Measurements from ENCODE around the gene GZMB. TPM values are rescaled to one million over a fixed set of nuclear protein-coding genes. Genes with fewer than 3 reads are reported as not detected.
"Not testable (repeated sequence)": the region's sequence is repeated elsewhere in the genome, so short reads cannot be mapped to it uniquely, and the experiment has no call there.

The GZMB gene
- total RNA-seq, 2 experiments from 2014 or later, result 2,147 to 3,062 TPM

DNA sequence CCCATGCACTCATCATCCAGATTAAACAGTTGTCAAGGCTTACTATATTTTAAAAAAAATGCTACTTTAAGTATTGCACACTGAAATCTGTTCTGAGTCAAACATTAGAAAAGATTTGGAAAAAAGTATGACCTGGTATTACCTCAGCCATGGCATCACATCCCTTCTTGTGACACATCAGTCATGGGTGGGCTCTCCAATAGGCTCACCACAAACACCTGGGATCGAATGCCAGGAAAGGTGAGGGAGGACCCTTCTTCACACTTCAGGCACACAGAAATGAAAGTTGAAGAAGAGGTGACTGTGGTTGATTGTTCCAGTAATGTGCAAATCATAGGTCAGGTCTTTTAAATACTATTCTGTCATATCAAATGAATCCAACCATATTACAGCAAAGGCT is 36.6 kb upstream of the GZMB start:
- Mint-ChIP-seq H3K4me1 (peaks cover 77% of the 10 kb centered on the region), H3K27me3 (no peaks in the 10 kb centered on the region), H3K9me3 (ENCODE audit: low read depth) (no peaks in the 10 kb centered on the region), H3K4me3 (no peak overlapping the region), H3K36me3 (ENCODE audit: low read depth) (peaks cover 2% of the 10 kb centered on the region), H3K27ac (peak overlapping the region; percentile 88)
- ATAC-seq (peak; percentile 17), DNase-seq (peak; percentile 77)
- intact Hi-C loops (cut with DNase I, micrococcal nuclease), result loop anchor here (5.0 to 10.0 kb wide), 3 partner anchors 228 to 426 kb away; partner anchors contain the start of genes RABGGTA (in 1 of the 2), SDR39U1 (in 1 of the 2) and TINF2 (in 1 of the 2)
- ChIA-PET POLR2A (no interaction called here), CTCF (no interaction called here)

DNA sequence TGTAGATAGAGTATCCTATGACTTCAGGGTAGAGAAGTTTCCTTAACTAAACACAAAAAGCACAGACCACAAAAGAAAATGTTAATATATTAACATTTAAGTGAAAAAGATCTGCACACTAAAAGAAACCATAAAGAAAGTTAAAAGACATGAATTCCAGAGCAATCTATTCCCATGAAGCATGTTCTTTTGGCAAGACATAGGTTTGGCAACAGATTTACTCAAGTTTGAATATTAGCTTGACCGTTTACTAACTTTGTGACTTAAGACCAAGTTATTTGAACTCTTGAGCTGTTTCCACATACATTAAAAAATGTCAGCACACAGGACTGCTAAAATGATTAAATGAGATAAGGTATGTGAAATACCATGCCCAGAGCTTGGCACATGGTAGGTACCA is 35.7 kb upstream of the GZMB start:
- ChIA-PET POLR2A (no interaction called here), CTCF (no interaction called here)
- Mint-ChIP-seq H3K36me3 (ENCODE audit: low read depth) (peaks cover 2% of the 10 kb centered on the region), H3K4me1 (peaks cover 77% of the 10 kb centered on the region), H3K27ac (peak overlapping the region; percentile 83), H3K9me3 (ENCODE audit: low read depth) (no peaks in the 10 kb centered on the region), H3K4me3 (no peak overlapping the region), H3K27me3 (no peaks in the 10 kb centered on the region)
- no peak for ATAC-seq
- intact Hi-C loops (cut with DNase I, micrococcal nuclease), result loop anchor here (5.0 to 10.0 kb wide), 3 partner anchors 227 to 425 kb away; partner anchors contain the start of genes RABGGTA (in 1 of the 2), SDR39U1 (in 1 of the 2) and TINF2 (in 1 of the 2)
- DNase-seq, result no peak

DNA sequence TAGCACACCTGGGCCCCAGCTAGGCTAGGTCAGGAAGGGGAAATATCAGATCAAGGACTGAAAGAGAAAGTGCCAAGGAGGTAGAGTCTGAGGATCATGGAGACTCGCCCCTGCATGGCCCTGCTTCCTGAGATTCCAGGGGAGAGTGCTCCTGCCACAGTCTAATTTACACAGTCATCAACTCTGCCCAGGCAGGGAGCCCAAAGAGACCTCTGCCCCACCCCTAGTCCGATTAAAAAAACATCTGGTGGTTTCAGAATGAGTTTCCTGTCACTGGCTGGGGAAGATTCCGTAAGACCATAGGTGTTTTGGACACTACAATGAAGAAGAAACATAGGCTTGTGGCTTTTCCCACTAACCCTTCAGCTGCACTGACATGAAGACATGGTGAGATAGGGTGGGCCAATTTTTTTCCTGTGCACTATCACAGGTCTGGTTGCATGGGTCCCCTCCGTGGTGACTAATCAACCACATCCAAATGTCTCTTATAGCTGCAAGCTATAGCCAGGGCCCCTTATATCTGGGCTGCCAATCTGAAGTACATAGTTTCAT is 31.5 kb upstream of the GZMB start:
- no peaks in the 10 kb centered on the region for H3K9me3 Mint-ChIP-seq (ENCODE audit: low read depth)
- peaks cover 2% of the 10 kb centered on the region for H3K36me3 Mint-ChIP-seq (ENCODE audit: low read depth)
- POLR2A ChIA-PET, result interaction anchor here (0.7 kb wide), 1 partner anchor 32 kb away, joined by 3 read pairs; the partner anchor contains the start of gene GZMB
- H3K4me1 Mint-ChIP-seq, result peaks cover 77% of the 10 kb centered on the region
- CTCF ChIA-PET, result no interaction called here
- peak overlapping the region; percentile 86 for H3K27ac Mint-ChIP-seq
- H3K4me3 Mint-ChIP-seq, result peak overlapping the region; percentile 41
- peak; percentile 80 for ATAC-seq
- intact Hi-C loops (cut with DNase I, micrococcal nuclease), result loop anchor here (1.0 kb wide), 2 partner anchors 9 to 31 kb away; partner anchors contain the start of gene GZMB (in 1 of the 2)
- no peaks in the 10 kb centered on the region for H3K27me3 Mint-ChIP-seq
- DNase-seq, result peak; percentile 60

DNA sequence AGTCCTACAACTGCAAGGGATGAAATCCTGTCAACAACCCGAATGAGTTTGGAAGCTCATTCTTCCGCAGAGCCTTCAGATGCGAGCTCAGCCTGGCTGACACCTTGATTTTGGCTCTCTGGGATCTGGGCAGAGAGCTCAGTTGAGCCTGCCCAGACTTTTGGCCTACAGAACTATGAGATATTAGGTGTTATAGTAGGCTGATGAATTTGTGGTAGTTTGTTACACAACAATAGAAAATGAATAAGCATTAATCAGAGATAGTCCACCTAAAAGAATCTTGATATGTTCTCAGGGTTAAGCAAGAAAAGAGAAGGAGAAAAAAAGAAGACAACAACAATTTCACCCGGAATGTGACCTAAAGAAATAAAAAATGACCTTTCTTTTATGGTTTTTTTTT is 30.4 kb upstream of the GZMB start:
- ATAC-seq, result no peak
- POLR2A ChIA-PET, result no interaction called here
- H3K4me1 Mint-ChIP-seq, result peaks cover 76% of the 10 kb centered on the region
- intact Hi-C loops (cut with DNase I, micrococcal nuclease), result no loop called here
- no peaks in the 10 kb centered on the region for H3K27me3 Mint-ChIP-seq
- H3K27ac Mint-ChIP-seq, result peak overlapping the region; percentile 86
- peak overlapping the region; percentile 10 for H3K4me3 Mint-ChIP-seq
- no peaks in the 10 kb centered on the region for H3K9me3 Mint-ChIP-seq (ENCODE audit: low read depth)
- CTCF ChIA-PET, result interaction anchor here (0.9 kb wide), 1 partner anchor 17 kb away, joined by 4 read pairs; no protein-coding TSS in a partner anchor
- peaks cover 2% of the 10 kb centered on the region for H3K36me3 Mint-ChIP-seq (ENCODE audit: low read depth)
- no peak for DNase-seq

DNA sequence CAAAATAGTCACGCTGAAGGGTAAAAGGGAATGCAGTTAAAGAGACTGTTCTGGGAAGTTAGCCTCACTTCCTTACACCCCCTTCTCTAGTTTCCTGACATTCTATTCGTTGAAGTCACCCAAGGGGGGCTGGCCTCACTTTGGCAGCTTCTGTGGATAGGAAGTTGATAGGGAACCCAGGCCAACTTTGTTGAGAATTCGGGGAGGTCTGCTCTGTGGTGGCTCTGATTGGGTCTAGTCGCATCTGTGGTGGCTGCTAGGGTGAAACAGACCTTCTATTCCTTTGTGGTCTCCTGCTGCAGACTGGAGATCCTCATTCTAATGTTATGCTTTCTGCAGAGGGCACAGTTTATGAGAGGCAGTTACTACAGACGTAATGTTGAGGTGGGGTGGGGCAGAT is 28.8 kb upstream of the GZMB start:
- CTCF ChIA-PET, result interaction anchor here (0.7 to 1.7 kb wide), 4 partner anchors 17 to 209 kb away, joined by 3 to 6 read pairs (median 4); partner anchors contain the start of gene GZMH
- Mint-ChIP-seq H3K4me1 (peaks cover 66% of the 10 kb centered on the region), H3K9me3 (ENCODE audit: low read depth) (no peaks in the 10 kb centered on the region), H3K4me3 (no peak overlapping the region), H3K27me3 (no peaks in the 10 kb centered on the region), H3K36me3 (ENCODE audit: low read depth) (no peaks in the 10 kb centered on the region), H3K27ac (peak overlapping the region; percentile 59)
- intact Hi-C loops (cut with DNase I, micrococcal nuclease), result no loop called here
- POLR2A ChIA-PET, result no interaction called here
- DNase-seq (no peak), ATAC-seq (no peak)

DNA sequence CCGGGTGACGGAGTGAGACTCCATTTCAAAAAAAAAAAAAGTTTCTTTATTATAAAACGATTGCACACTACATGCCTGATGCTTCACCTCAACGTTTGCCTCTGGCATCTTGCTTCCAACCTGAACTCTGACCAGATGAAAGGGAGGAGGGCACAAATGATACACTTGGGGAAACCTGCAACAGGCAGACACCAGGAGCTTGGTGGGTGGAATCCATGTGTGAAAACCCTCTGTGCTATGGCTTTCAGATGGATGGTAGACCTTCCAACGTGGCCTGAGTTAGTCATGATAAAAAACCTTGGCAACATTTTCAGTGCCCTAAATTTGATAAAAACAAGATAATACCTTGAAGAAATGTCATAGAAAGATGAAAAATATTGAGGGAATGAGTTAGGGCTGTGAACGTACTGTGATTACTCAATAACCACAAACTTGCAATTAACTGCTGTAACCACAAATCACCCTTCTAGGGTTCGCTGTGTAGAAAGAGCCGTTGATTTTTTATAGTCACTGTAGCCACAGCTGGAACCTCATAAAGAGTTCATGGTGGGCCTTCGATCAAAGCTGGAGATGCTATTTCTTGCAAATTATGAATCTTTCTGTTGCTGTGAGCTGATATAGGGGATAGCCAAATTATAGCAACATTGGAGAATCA is 26.1 kb upstream of the GZMB start:
- intact Hi-C loops (cut with DNase I, micrococcal nuclease), result no loop called here
- DNase-seq, result no peak
- Mint-ChIP-seq H3K27ac (peak overlapping the region; percentile 78), H3K27me3 (no peaks in the 10 kb centered on the region), H3K4me3 (no peak overlapping the region), H3K4me1 (peaks cover 48% of the 10 kb centered on the region), H3K9me3 (ENCODE audit: low read depth) (no peaks in the 10 kb centered on the region), H3K36me3 (ENCODE audit: low read depth) (no peaks in the 10 kb centered on the region)
- CTCF ChIA-PET, result interaction anchor here (1.0 to 1.4 kb wide), 3 partner anchors 19 to 52 kb away, joined by 3 to 4 read pairs (median 3); no protein-coding TSS in a partner anchor
- ATAC-seq, result peak; percentile 55
- POLR2A ChIA-PET, result interaction anchor here (1.3 kb wide), 1 partner anchor 26 kb away, joined by 5 read pairs; the partner anchor contains the start of gene GZMB

DNA sequence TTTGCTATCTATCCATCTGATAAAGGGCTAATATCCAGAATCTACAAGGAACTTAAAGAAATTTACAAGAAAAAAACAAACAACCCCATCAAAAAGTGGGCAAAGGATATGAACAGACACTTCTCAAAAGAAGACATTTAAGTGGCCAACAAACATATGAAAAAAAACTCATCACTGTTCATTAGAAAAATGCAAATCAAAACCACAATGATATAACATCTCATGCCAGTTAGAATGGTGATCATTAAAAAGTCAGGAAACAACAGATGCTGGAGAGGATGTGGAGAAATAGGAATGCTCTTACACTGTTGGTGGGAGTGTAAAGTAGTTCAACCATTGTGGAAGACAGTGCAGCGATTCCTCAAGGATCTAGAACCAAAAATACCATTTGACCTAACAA is 14.4 kb upstream of the GZMB start:
- ATAC-seq; H3K4me1 Mint-ChIP-seq; DNase-seq; POLR2A ChIA-PET; intact Hi-C loops (cut with DNase I, micrococcal nuclease); H3K27ac Mint-ChIP-seq; H3K4me3 Mint-ChIP-seq; H3K36me3 Mint-ChIP-seq (ENCODE audit: low read depth); CTCF ChIA-PET; H3K27me3 Mint-ChIP-seq: not testable (repeated sequence)
- H3K9me3 Mint-ChIP-seq (ENCODE audit: low read depth), result peaks cover 12% of the 10 kb centered on the region

DNA sequence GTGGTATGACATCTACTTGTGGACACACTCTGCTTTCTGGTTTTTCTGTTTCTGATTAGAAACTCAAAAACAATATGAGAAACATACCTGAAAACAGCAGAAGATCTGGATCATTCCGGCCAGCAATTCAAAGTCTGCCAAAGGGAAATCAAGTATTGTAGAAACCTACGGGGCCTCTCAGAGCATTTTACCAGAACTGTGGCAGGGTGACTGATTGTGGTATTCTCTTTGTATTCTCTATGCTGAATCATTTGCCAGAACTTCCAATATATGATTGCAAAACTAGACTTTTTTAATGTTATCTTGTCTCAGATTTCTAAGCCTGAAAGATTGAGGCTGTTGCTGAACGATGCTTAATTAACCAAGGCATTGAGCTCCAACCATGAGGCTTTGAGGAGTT is 5.9 kb upstream of the GZMB start:
- POLR2A ChIA-PET, result no interaction called here
- Mint-ChIP-seq H3K9me3 (ENCODE audit: low read depth) (no peaks in the 10 kb centered on the region), H3K4me1 (peaks cover 26% of the 10 kb centered on the region), H3K27ac (peak overlapping the region; percentile 51), H3K36me3 (ENCODE audit: low read depth) (no peaks in the 10 kb centered on the region), H3K4me3 (no peak overlapping the region), H3K27me3 (peaks cover 2% of the 10 kb centered on the region)
- ATAC-seq (peak; percentile 74), DNase-seq (no peak)
- CTCF ChIA-PET, result interaction anchor here (1.0 kb wide), 1 partner anchor 13 kb away, joined by 4 read pairs; no protein-coding TSS in a partner anchor
- intact Hi-C loops (cut with DNase I, micrococcal nuclease), result no loop called here

DNA sequence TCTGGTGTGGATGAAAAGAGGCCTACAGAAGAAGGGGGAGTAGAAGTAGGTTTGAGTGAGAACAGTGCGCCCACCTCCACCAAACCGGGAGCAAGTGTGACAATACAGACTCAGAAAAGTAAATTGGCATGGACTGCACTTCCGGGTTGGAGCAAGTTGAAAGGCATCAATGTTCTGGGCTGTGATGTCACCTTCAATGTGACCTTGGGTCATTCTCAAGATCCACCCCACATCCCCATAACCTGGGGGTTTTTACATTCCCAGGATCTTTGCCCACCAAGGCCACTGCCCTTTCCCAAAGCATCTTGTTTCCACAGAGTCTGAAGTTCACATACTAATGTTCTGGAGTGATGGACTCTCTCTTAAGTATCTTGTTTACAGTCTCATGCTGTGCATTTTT is 5.3 kb upstream of the GZMB start:
- POLR2A ChIA-PET, result no interaction called here
- H3K9me3 Mint-ChIP-seq (ENCODE audit: low read depth), result no peaks in the 10 kb centered on the region
- DNase-seq (no peak), ATAC-seq (no peak)
- H3K27me3 Mint-ChIP-seq, result peaks cover 2% of the 10 kb centered on the region
- intact Hi-C loops (cut with DNase I, micrococcal nuclease), result no loop called here
- peaks cover 28% of the 10 kb centered on the region for H3K4me1 Mint-ChIP-seq
- H3K4me3 Mint-ChIP-seq, result no peak overlapping the region
- H3K27ac Mint-ChIP-seq, result peak overlapping the region; percentile 51
- CTCF ChIA-PET, result no interaction called here
- H3K36me3 Mint-ChIP-seq (ENCODE audit: low read depth), result peaks cover 2% of the 10 kb centered on the region

DNA sequence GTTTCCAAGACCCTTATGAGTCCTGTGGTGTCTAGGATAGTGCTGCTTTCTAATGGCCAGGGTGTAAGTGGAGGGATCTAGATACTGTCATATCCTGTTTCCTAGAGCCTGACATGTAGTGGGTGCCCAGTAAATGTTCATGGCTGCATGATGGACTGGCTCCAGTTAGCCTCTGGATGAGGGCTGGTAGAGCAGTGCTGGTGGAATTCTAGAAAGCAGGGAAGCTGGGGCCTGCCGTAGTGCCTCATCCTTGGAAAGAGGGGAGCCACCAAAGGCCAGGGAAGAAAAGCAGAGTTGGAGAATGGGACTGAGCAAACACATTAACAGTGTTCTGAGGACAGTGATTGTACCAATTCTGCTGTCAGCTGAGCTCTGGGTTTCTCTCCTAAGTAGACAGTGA is 637 bp downstream of the GZMB start:
- Mint-ChIP-seq H3K27ac (peak overlapping the region; percentile 88), H3K36me3 (ENCODE audit: low read depth) (peaks cover 38% of the 10 kb centered on the region), H3K4me1 (peaks cover 17% of the 10 kb centered on the region), H3K4me3 (peak overlapping the region; percentile 78), H3K27me3 (peaks cover 2% of the 10 kb centered on the region), H3K9me3 (ENCODE audit: low read depth) (no peaks in the 10 kb centered on the region)
- intact Hi-C loops (cut with DNase I, micrococcal nuclease), result no loop called here
- ChIA-PET CTCF (interaction anchor here (0.6 to 0.7 kb wide), 3 partner anchors 28 to 101 kb away, joined by 3 read pairs; no protein-coding TSS in a partner anchor), POLR2A (interaction anchor here (0.6 to 1.5 kb wide), 2 partner anchors 27 to 32 kb away, joined by 3 to 5 read pairs; no protein-coding TSS in a partner anchor)
- DNase-seq (no peak), ATAC-seq (no peak)

DNA sequence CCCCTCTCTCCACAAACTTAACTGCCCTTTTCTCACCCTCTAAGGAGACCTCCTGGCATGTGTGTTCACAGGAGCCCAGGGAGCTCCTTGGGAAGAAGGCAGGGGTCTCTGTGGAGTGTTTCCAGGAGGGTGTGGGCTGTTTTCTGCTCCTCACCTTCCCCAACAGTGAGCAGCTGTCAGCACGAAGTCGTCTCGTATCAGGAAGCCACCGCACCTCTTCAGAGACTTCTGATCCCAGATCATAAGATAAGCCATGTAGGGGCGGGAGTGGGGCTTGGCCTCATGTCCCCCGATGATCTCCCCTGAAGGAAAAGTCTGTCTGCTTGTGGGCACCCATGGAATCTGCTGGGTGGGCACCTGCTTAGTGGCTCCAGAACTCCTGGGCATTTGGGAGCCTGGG is 1.2 kb downstream of the GZMB start:
- Mint-ChIP-seq H3K27ac (peak overlapping the region; percentile 88), H3K36me3 (ENCODE audit: low read depth) (peaks cover 38% of the 10 kb centered on the region), H3K4me3 (peak overlapping the region; percentile 78), H3K9me3 (ENCODE audit: low read depth) (no peaks in the 10 kb centered on the region), H3K4me1 (peaks cover 17% of the 10 kb centered on the region), H3K27me3 (peaks cover 2% of the 10 kb centered on the region)
- ChIA-PET CTCF (no interaction called here), POLR2A (no interaction called here)
- intact Hi-C loops (cut with DNase I, micrococcal nuclease), result no loop called here
- no peak for DNase-seq
- no peak for ATAC-seq

DNA sequence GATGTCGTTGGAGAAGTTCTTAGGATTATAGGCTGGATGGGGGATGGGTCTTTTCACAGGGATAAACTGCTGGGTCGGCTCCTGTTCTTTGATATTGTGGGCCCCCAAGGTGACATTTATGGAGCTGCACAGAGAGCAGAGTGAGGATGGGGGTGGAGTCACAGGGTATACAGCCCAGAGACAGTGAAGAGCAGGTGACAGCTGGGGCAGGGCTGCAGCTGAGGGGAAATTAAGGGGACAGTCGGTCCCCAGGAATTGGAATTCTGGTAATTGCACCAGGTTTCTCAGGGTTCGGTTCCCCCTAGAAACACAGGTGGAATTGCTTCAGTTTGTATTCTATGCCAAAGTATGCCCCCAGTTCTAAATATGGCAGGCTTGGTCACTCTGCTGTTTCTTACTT is 1.7 kb downstream of the GZMB start:
- Mint-ChIP-seq H3K27ac (peak overlapping the region; percentile 88), H3K36me3 (ENCODE audit: low read depth) (peaks cover 38% of the 10 kb centered on the region), H3K4me3 (peak overlapping the region; percentile 78), H3K9me3 (ENCODE audit: low read depth) (no peaks in the 10 kb centered on the region), H3K4me1 (peaks cover 17% of the 10 kb centered on the region), H3K27me3 (peaks cover 2% of the 10 kb centered on the region)
- ChIA-PET POLR2A (no interaction called here), CTCF (no interaction called here)
- DNase-seq, result no peak
- intact Hi-C loops (cut with DNase I, micrococcal nuclease), result no loop called here
- no peak for ATAC-seq

Measured in activated CD4-positive, alpha-beta T cell treated with anti-CD3 and anti-CD28 coated beads for 36 hours (primary cell).